Activated T-cell treated with anti-CD3 and anti-CD28 coated beads for 1 hour (primary cell): ENCODE measurements around the gene ZKSCAN5.
"Not testable (repeated sequence)": the region's sequence is repeated elsewhere in the genome, so short reads cannot be mapped to it uniquely, and the experiment has no call there.

ENCODE experiments used
- DNase-seq: peaks from one replicate; pipeline ENCODE4 v3.0.0-alpha.2; 2020; ENCODE audit warnings: low read depth

ZKSCAN5 gene

GRCh38 chr7:99554939-99555338, 50.5 kb downstream of the ZKSCAN5 start:
- DNase-seq = no peak

GRCh38 chr7:99557196-99557607, 52.7 kb downstream of the ZKSCAN5 start:
- no peak for DNase-seq

- DNase-seq = no peak
Observed at GRCh38 chr7:99557940-99558305, 53.5 kb downstream of the ZKSCAN5 start.

GRCh38 chr7:99558306-99559174, 54.1 kb downstream of the ZKSCAN5 start, which contains the start of gene ZNF655:
TSS of gene ZNF655 (plus strand) at chr7:99558642. CDS start at chr7:99560560, 1,918 bp downstream.
- DNase-seq = peak; percentile 79

GRCh38 chr7:99559175-99559915, 54.9 kb downstream of the ZKSCAN5 start:
- DNase-seq = no peak

- no peak for DNase-seq
Observed at GRCh38 chr7:99560834-99561736, 56.6 kb downstream of the ZKSCAN5 start.

GRCh38 chr7:99561737-99562051, 57.2 kb downstream of the ZKSCAN5 start:
- DNase-seq = no peak

GRCh38 chr7:99562114-99562784, 57.8 kb downstream of the ZKSCAN5 start:
- DNase-seq = no peak

GRCh38 chr7:99562832-99563231, 58.4 kb downstream of the ZKSCAN5 start:
- DNase-seq = no peak

GRCh38 chr7:99563650-99564049, 59.2 kb downstream of the ZKSCAN5 start:
- no peak for DNase-seq

GRCh38 chr7:99568770-99569169, 64.3 kb downstream of the ZKSCAN5 start:
- DNase-seq = not testable (repeated sequence)

- no peak for DNase-seq
Observed at GRCh38 chr7:99571768-99572167, 67.3 kb downstream of the ZKSCAN5 start.

- no peak for DNase-seq
Observed at GRCh38 chr7:99573257-99573656, 68.8 kb downstream of the ZKSCAN5 start.

GRCh38 chr7:99576251-99576650, 71.8 kb downstream of the ZKSCAN5 start:
- DNase-seq = no peak

GRCh38 chr7:99579281-99579955, 75.0 kb downstream of the ZKSCAN5 start:
- DNase-seq = no peak

- DNase-seq = peak; percentile 60
Observed at GRCh38 chr7:99579956-99580777, 75.7 kb downstream of the ZKSCAN5 start.

GRCh38 chr7:99580778-99581332, 76.4 kb downstream of the ZKSCAN5 start:
- DNase-seq = not testable (repeated sequence)
